ENCODE data around the gene RERE. TPM values are rescaled to one million over a fixed set of nuclear protein-coding genes. Genes with fewer than 3 reads are reported as not detected.
"Not testable (repeated sequence)": the region's sequence is repeated elsewhere in the genome, so short reads cannot be mapped to it uniquely, and the experiment has no call there.

RERE gene
- total RNA-seq, 1 donor from 2014 or later, result 76.8 TPM

DNA sequence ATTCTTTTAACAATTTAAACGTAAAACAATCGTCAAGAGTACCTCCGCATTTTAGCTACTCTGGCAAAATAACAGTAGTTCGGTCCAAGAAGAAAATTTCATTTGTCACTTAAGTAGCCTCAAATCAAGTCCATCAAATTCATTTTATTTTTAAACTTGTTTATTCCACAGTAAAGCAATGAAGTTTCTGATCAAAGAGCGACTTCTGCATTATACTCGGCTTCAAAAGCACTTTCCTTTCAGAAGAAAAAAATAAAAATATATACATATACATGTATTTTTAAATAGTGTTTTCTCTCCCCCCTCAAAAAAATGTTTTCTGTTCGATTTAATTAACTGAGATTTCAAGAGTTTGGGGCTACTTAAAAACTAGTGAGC, 115.0 kb downstream of the RERE start:
- Mint-ChIP-seq H3K9me3 (ENCODE audit: unreplicated experiment) (no peaks in the 10 kb centered on the region), H3K36me3 (ENCODE audit: unreplicated experiment) (peaks cover 1% of the 10 kb centered on the region), H3K4me1 (ENCODE audit: unreplicated experiment) (peaks cover 61% of the 10 kb centered on the region), H3K27me3 (ENCODE audit: unreplicated experiment) (no peaks in the 10 kb centered on the region), H3K27ac (ENCODE audit: unreplicated experiment) (peak overlapping the region; percentile 89), H3K4me3 (ENCODE audit: unreplicated experiment) (peak overlapping the region; percentile 79)
- no peak for DNase-seq (ENCODE audit: extremely low spot score, unreplicated experiment)
- TF ChIP-seq, protein P1, sequence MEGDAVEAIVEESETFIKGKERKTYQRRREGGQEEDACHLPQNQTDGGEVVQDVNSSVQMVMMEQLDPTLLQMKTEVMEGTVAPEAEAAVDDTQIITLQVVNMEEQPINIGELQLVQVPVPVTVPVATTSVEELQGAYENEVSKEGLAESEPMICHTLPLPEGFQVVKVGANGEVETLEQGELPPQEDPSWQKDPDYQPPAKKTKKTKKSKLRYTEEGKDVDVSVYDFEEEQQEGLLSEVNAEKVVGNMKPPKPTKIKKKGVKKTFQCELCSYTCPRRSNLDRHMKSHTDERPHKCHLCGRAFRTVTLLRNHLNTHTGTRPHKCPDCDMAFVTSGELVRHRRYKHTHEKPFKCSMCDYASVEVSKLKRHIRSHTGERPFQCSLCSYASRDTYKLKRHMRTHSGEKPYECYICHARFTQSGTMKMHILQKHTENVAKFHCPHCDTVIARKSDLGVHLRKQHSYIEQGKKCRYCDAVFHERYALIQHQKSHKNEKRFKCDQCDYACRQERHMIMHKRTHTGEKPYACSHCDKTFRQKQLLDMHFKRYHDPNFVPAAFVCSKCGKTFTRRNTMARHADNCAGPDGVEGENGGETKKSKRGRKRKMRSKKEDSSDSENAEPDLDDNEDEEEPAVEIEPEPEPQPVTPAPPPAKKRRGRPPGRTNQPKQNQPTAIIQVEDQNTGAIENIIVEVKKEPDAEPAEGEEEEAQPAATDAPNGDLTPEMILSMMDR (IDR thresholded peaks at IDR 0.05), result no peak

DNA sequence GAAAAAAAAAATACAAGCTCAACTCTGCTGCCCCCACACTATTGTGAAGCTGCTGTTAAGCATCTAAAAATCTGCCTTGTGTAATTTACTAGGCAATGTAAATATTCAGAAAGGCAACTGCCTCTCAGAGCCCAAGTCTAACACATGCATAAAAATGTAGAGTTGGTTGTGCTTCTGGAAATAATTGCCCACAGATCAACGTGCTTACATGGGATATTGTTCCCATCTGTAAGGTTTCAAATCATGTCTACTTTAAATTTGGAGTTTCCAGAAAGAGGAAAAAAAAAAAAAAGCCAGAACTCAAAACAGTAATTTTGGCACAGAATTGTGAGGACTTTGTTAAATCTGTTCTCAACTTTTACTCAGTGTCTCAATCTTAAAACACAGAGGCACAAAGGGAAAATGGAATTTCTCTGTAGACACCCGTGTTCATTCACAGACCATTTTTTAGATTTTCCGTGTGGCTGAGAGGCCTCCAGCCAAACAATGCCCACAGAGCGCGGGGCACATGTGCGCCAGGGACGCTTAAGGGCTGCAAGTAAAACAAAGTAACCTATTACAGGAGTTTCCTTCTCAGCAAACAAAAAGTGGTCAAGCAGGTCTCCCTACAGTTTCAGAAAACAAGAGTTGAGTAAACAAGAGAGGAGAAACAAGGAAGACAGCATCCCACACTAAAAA, 115.5 kb downstream of the RERE start:
- Mint-ChIP-seq H3K36me3 (ENCODE audit: unreplicated experiment) (peaks cover 1% of the 10 kb centered on the region), H3K9me3 (ENCODE audit: unreplicated experiment) (no peaks in the 10 kb centered on the region), H3K4me1 (ENCODE audit: unreplicated experiment) (peaks cover 57% of the 10 kb centered on the region), H3K27ac (ENCODE audit: unreplicated experiment) (peak overlapping the region; percentile 89), H3K27me3 (ENCODE audit: unreplicated experiment) (no peaks in the 10 kb centered on the region), H3K4me3 (ENCODE audit: unreplicated experiment) (peak overlapping the region; percentile 79)
- TF ChIP-seq, protein P1 (IDR thresholded peaks at IDR 0.05), result no peak
- no peak for DNase-seq (ENCODE audit: extremely low spot score, unreplicated experiment)

DNA sequence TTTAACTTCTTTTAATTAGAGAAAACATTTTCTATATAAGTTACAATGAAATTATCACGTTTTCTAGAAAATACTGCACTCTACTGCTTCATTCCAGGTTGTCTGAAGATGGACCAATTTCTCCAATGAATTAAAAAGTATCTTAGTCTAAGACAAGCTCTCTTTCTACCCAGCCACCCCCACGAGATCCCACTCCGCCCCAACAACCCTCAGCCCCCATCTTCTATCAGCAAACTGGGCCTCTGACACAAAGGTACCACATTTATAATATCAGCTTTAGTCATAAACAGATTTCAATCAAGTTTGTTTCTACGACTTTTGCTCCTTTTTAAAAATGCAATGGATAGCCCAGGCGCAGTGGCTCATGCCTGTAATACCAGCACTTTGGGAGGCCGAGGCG, 117.8 kb downstream of the RERE start:
- Mint-ChIP-seq H3K27me3 (ENCODE audit: unreplicated experiment) (no peaks in the 10 kb centered on the region), H3K9me3 (ENCODE audit: unreplicated experiment) (no peaks in the 10 kb centered on the region), H3K27ac (ENCODE audit: unreplicated experiment) (no peak overlapping the region), H3K4me1 (ENCODE audit: unreplicated experiment) (peaks cover 48% of the 10 kb centered on the region), H3K36me3 (ENCODE audit: unreplicated experiment) (peaks cover 1% of the 10 kb centered on the region), H3K4me3 (ENCODE audit: unreplicated experiment) (no peak overlapping the region)
- TF ChIP-seq, protein P1 (IDR thresholded peaks at IDR 0.05), result no peak
- DNase-seq (ENCODE audit: extremely low spot score, unreplicated experiment), result no peak

DNA sequence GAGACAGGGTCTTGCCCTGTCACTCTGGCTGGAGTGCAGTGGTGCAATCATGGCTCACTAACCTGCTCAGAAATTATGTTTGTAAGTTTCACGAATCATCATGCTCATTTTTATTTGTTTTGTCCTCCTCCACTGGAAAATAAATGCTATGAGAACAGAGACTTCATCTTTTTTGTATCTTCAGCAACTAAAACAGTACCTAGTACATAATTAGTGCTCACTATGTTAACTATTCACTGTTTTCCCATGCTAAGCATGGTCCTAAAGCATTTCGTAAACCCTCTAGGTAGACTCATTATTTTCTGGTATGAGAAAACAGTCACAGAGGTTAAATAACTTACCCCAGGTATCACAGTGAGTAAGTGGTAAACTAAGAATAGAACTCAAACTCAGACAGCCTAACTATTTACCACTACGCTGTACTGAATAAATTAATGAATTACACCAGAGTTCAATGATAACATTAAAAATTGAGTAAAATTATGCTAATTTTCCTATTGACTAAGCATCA, 118.4 kb downstream of the RERE start:
- TF ChIP-seq, protein P1 (IDR thresholded peaks at IDR 0.05), result no peak
- Mint-ChIP-seq H3K27me3 (ENCODE audit: unreplicated experiment) (no peaks in the 10 kb centered on the region), H3K4me1 (ENCODE audit: unreplicated experiment) (peaks cover 45% of the 10 kb centered on the region), H3K9me3 (ENCODE audit: unreplicated experiment) (no peaks in the 10 kb centered on the region), H3K36me3 (ENCODE audit: unreplicated experiment) (peaks cover 1% of the 10 kb centered on the region), H3K27ac (ENCODE audit: unreplicated experiment) (no peak overlapping the region), H3K4me3 (ENCODE audit: unreplicated experiment) (no peak overlapping the region)
- DNase-seq (ENCODE audit: extremely low spot score, unreplicated experiment), result no peak

DNA sequence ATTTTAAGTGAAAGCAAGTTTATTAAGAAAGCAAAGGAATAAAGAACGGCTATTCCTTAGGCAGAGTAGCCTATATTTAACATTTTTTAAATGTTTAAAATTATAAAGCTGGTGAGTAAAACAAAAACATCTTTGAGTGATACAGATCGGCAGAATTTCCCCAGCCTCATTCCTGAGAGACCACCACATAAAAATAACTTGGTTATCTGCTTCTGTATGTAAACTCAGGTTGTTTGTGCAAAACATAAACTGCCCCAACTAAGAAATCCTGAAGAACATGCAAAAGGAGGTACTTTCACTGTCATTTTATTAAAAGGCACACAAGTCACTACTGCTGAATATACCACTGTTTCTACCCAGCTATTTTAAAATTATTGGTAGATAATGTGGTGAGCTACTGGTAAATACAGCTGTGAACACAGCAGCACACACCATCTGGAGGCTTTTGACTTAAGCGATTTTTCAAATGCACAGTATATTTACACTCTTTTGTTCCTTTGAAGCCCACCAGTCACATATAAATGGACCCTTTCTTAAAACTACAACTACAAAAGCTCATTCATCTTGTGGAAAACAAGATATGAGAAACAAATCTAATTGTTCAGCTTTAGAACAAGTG, 119.3 kb downstream of the RERE start:
- peaks cover 1% of the 10 kb centered on the region for H3K36me3 Mint-ChIP-seq (ENCODE audit: unreplicated experiment)
- H3K4me3 Mint-ChIP-seq (ENCODE audit: unreplicated experiment), result no peak overlapping the region
- TF ChIP-seq, protein P1 (IDR thresholded peaks at IDR 0.05), result no peak
- no peaks in the 10 kb centered on the region for H3K27me3 Mint-ChIP-seq (ENCODE audit: unreplicated experiment)
- H3K27ac Mint-ChIP-seq (ENCODE audit: unreplicated experiment), result no peak overlapping the region
- DNase-seq (ENCODE audit: extremely low spot score, unreplicated experiment), result no peak
- no peaks in the 10 kb centered on the region for H3K9me3 Mint-ChIP-seq (ENCODE audit: unreplicated experiment)
- peaks cover 40% of the 10 kb centered on the region for H3K4me1 Mint-ChIP-seq (ENCODE audit: unreplicated experiment)

DNA sequence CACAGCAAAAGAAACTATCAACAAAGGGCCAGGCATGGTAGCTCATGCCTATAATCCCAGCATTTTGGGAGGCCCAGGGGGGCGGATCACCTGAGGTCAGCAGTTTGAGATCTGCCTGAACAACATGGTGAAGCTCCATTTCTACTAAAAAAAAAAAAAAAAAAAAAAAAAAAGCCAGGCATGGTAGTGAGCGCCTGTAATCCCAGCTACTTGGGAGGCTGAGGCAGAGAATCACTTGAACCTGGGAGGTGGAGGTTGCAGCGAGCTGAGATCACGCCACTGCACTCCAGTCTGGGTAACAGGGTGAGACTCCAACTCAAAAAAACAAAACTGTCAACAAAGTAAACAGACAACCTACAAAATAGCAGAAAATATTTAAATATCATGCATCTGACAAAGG, 122.0 kb downstream of the RERE start:
- H3K27me3 Mint-ChIP-seq (ENCODE audit: unreplicated experiment); H3K27ac Mint-ChIP-seq (ENCODE audit: unreplicated experiment); H3K4me3 Mint-ChIP-seq (ENCODE audit: unreplicated experiment); DNase-seq (ENCODE audit: extremely low spot score, unreplicated experiment); H3K9me3 Mint-ChIP-seq (ENCODE audit: unreplicated experiment); H3K36me3 Mint-ChIP-seq (ENCODE audit: unreplicated experiment): not testable (repeated sequence)
- H3K4me1 Mint-ChIP-seq (ENCODE audit: unreplicated experiment), result peaks cover 21% of the 10 kb centered on the region
